ENCODE results near the gene MSX1.

- no peak for TF ChIP-seq CTCF (optimal IDR thresholded peaks at IDR 0.05 in 1 of 3, IDR thresholded peaks at IDR 0.05 in 1 of 3, conservative IDR thresholded peaks at IDR 0.05 in 1 of 3; ENCODE audit: extremely low read depth in 1 of 3, insufficient read depth in 2 of 3, low read length in 3 of 3)
- TF ChIP-seq EZH2 (IDR thresholded peaks at IDR 0.05; ENCODE audit: low read length): no peak
Measured at GRCh38 chr4:4825431-4825830, 34.0 kb upstream of the MSX1 start.
